NT2/D1 (cell line): ENCODE measurements around the gene EXOC1.

Experiments
- DNase-seq: peaks from one replicate; pipeline ENCODE4 v3.0.0-alpha.2; 2011; ENCODE audit warnings: low read depth, low spot score
- H3K27me3 ChIP-seq: 2 replicates; pipeline ENCODE4 v1.6.0; 2011; ENCODE audit warnings: mild to moderate bottlenecking; ENCODE audit not compliant: insufficient read length, insufficient read depth
- H3K36me3 ChIP-seq: 2 replicates; pipeline ENCODE4 v1.6.1; 2011; ENCODE audit warnings: mild to moderate bottlenecking, low read length, mixed read lengths; ENCODE audit not compliant: insufficient read depth, insufficient read length
- H3K4me1 ChIP-seq: 2 replicates; pipeline ENCODE4 v1.5.1; 2011; ENCODE audit not compliant: insufficient read depth, insufficient read length
- H3K4me3 ChIP-seq: 2 replicates; pipeline ENCODE4 v1.5.1; 2011; ENCODE audit warnings: low read depth; ENCODE audit not compliant: insufficient read length
- H3K9ac ChIP-seq: 2 replicates; pipeline ENCODE4 v1.6.0; 2011; ENCODE audit warnings: low read depth; ENCODE audit not compliant: insufficient read length
- H3K9me3 ChIP-seq: 2 replicates; pipeline ENCODE4 v1.5.1; 2011; ENCODE audit warnings: mild to moderate bottlenecking, low read length; ENCODE audit not compliant: insufficient read depth
- SUZ12 ChIP-seq: IDR thresholded peaks from 2 replicates; pipeline ENCODE4 v1.6.1; 2011; ENCODE audit not compliant: insufficient read length, insufficient read depth; ENCODE audit errors: extremely low read depth
- YY1 ChIP-seq: IDR thresholded peaks from 2 replicates; pipeline ENCODE4 v1.6.1; 2011; ENCODE audit not compliant: insufficient read length, insufficient read depth
- ZNF274 ChIP-seq: IDR thresholded peaks from 2 replicates; pipeline ENCODE4 v1.6.1; 2011; ENCODE audit warnings: mild to moderate bottlenecking, low read depth, low read length

EXOC1 gene

GRCh38 chr4:55854129-55854528 is 681 bp downstream of the EXOC1 start:
- Histone ChIP-seq H3K9me3 (peaks cover 6% of the 10 kb centered on the region), H3K4me3 (peak overlapping the region; percentile 89), H3K27me3 (no peaks in the 10 kb centered on the region), H3K4me1 (no peaks in the 10 kb centered on the region), H3K9ac (peak overlapping the region; percentile 90), H3K36me3 (no peaks in the 10 kb centered on the region)
- TF ChIP-seq YY1 (no peak), ZNF274 (no peak)
- DNase-seq = no peak

- peaks cover 6% of the 10 kb centered on the region for H3K9me3 ChIP-seq
- no peaks in the 10 kb centered on the region for H3K4me1 ChIP-seq
- H3K4me3 ChIP-seq = no peak overlapping the region
- DNase-seq = no peak
- no peak for TF ChIP-seq ZNF274
- TF ChIP-seq SUZ12 = no peak
- TF ChIP-seq YY1 = no peak
- H3K36me3 ChIP-seq = peaks cover 8% of the 10 kb centered on the region
- H3K27me3 ChIP-seq = no peaks in the 10 kb centered on the region
- no peak overlapping the region for H3K9ac ChIP-seq
Measured at GRCh38 chr4:55857586-55857985, 4.1 kb downstream of the EXOC1 start.

GRCh38 chr4:55859711-55860110 is 6.3 kb downstream of the EXOC1 start:
- no peak overlapping the region for H3K4me3 ChIP-seq

GRCh38 chr4:55864577-55865223 is 11.3 kb downstream of the EXOC1 start:
- H3K4me1 ChIP-seq = no peaks in the 10 kb centered on the region
- peaks cover 8% of the 10 kb centered on the region; the same call in 1 of the 2 replicates for H3K9me3 ChIP-seq
- no peak overlapping the region for H3K4me3 ChIP-seq
- no peak overlapping the region for H3K9ac ChIP-seq
- TF ChIP-seq YY1 = no peak
- no peak for TF ChIP-seq ZNF274
- TF ChIP-seq SUZ12 = no peak
- no peaks in the 10 kb centered on the region for H3K27me3 ChIP-seq
- H3K36me3 ChIP-seq = peaks cover 30% of the 10 kb centered on the region
- no peak for DNase-seq

More at GRCh38 chr4:55859711-55860110, 6.3 kb downstream of the EXOC1 start:
- H3K36me3 ChIP-seq = peaks cover 15% of the 10 kb centered on the region
- no peaks in the 10 kb centered on the region for H3K27me3 ChIP-seq
- no peaks in the 10 kb centered on the region; the same call in 1 of the 2 replicates for H3K9me3 ChIP-seq
- TF ChIP-seq YY1 (no peak), ZNF274 (no peak), SUZ12 (no peak)
- no peak for DNase-seq
- H3K9ac ChIP-seq = no peak overlapping the region
- no peaks in the 10 kb centered on the region for H3K4me1 ChIP-seq

GRCh38 chr4:55865228-55865806 is 11.9 kb downstream of the EXOC1 start:
- H3K36me3 ChIP-seq = peaks cover 28% of the 10 kb centered on the region
- H3K4me1 ChIP-seq = no peaks in the 10 kb centered on the region
- no peak overlapping the region for H3K9ac ChIP-seq
- no peak for DNase-seq
- H3K4me3 ChIP-seq = no peak overlapping the region
- H3K27me3 ChIP-seq = no peaks in the 10 kb centered on the region
- H3K9me3 ChIP-seq = peaks cover 8% of the 10 kb centered on the region; the same call in 1 of the 2 replicates
- TF ChIP-seq ZNF274 (no peak), YY1 (no peak), SUZ12 (no peak)

GRCh38 chr4:55866290-55866907 is 13.0 kb downstream of the EXOC1 start:
- H3K9ac ChIP-seq = no peak overlapping the region
- H3K36me3 ChIP-seq = peaks cover 31% of the 10 kb centered on the region
- H3K4me3 ChIP-seq = no peak overlapping the region
- peaks cover 8% of the 10 kb centered on the region; the same call in 1 of the 2 replicates for H3K9me3 ChIP-seq
- no peaks in the 10 kb centered on the region for H3K4me1 ChIP-seq
- DNase-seq = no peak
- no peak for TF ChIP-seq YY1
- TF ChIP-seq SUZ12 = no peak
- TF ChIP-seq ZNF274 = no peak
- no peaks in the 10 kb centered on the region for H3K27me3 ChIP-seq

- no peak overlapping the region for H3K4me3 ChIP-seq
Measured at GRCh38 chr4:55866973-55867574, 13.6 kb downstream of the EXOC1 start.

More at GRCh38 chr4:55866973-55867574, 13.6 kb downstream of the EXOC1 start:
- H3K36me3 ChIP-seq = peaks cover 34% of the 10 kb centered on the region
- no peaks in the 10 kb centered on the region for H3K27me3 ChIP-seq
- TF ChIP-seq SUZ12 (no peak), ZNF274 (no peak), YY1 (no peak)
- H3K9ac ChIP-seq = no peak overlapping the region
- peaks cover 8% of the 10 kb centered on the region; the same call in 1 of the 2 replicates for H3K9me3 ChIP-seq
- H3K4me1 ChIP-seq = no peaks in the 10 kb centered on the region
- DNase-seq = peak; percentile 22
